GM18861 (cell line): ENCODE results near the gene ATP10A.

Experiments used
- ATAC-seq: cut with Tn5 transposase; IDR thresholded peaks from one replicate; pipeline ENCODE4 v1.9.1; 2021; ENCODE audit not compliant: unreplicated experiment

Gene ATP10A, protein sequence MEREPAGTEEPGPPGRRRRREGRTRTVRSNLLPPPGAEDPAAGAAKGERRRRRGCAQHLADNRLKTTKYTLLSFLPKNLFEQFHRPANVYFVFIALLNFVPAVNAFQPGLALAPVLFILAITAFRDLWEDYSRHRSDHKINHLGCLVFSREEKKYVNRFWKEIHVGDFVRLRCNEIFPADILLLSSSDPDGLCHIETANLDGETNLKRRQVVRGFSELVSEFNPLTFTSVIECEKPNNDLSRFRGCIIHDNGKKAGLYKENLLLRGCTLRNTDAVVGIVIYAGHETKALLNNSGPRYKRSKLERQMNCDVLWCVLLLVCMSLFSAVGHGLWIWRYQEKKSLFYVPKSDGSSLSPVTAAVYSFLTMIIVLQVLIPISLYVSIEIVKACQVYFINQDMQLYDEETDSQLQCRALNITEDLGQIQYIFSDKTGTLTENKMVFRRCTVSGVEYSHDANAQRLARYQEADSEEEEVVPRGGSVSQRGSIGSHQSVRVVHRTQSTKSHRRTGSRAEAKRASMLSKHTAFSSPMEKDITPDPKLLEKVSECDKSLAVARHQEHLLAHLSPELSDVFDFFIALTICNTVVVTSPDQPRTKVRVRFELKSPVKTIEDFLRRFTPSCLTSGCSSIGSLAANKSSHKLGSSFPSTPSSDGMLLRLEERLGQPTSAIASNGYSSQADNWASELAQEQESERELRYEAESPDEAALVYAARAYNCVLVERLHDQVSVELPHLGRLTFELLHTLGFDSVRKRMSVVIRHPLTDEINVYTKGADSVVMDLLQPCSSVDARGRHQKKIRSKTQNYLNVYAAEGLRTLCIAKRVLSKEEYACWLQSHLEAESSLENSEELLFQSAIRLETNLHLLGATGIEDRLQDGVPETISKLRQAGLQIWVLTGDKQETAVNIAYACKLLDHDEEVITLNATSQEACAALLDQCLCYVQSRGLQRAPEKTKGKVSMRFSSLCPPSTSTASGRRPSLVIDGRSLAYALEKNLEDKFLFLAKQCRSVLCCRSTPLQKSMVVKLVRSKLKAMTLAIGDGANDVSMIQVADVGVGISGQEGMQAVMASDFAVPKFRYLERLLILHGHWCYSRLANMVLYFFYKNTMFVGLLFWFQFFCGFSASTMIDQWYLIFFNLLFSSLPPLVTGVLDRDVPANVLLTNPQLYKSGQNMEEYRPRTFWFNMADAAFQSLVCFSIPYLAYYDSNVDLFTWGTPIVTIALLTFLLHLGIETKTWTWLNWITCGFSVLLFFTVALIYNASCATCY (N-terminal part only)

DNA sequence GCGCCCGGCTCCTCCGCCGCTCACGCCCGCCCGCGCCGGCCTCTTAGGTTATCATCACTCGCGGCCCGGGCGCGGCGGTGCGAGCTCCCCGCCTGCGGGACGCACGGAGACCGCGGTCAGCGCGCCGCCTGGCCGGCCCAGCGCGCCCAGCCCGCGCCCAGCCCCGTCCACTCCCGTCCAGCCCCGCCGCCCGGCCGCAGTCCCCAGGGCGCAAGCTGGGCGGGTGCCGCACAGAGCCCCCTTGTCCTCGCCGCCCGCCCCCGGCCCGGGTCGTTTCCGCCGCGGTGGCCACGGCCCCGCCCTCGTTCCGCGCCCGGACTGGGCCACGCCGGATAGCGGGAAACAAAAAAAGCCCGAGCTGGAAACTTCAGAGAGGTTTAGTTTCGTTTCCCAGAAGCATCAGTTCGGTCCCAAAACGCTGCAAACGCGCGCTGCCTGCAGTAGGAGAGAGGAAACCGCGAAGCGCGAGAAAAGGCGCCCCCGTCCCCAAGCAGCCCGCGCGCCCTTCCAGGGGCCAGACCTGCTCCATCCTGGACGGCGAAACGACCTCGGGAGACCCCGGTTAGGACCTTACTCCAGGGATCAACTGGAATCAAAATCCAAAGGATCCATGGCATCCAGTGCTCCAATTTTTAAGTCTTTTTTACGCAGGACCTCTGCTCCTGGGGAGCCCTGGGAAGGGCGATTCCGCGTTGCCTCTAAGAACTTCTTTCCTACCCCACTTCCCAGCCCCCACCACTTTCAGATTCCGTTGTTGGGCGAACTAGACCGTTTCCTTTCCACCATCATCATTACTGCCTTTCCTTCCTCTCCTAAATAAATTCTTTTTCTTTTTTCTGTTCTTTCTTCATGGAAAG, at the start of gene ATP10A:
ATP10A (minus strand) TSS at position 217 of the 857 bp plus-strand sequence. CDS start 231 bp downstream, outside the sequence.
- ATAC-seq, result no peak

DNA sequence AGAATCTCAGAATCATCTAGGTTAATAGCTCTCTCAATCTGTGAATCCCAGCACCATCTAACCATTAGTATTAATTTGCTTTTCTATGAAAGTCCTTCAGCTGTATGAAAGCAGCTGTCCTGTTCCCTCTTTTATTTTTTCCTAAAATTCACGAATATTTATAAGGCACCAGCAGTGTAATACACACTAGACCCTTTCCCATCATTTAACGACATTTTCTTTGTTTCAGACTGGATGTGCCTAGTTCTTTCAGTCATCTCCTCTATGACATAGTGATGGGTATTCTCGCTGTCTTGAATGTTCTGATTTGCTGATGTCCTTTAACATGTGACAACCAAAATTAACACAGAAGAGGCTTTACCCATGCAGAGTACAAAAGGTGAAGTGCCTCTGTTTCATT, 48.9 kb upstream of the ATP10A start:
- no peak for ATAC-seq

DNA sequence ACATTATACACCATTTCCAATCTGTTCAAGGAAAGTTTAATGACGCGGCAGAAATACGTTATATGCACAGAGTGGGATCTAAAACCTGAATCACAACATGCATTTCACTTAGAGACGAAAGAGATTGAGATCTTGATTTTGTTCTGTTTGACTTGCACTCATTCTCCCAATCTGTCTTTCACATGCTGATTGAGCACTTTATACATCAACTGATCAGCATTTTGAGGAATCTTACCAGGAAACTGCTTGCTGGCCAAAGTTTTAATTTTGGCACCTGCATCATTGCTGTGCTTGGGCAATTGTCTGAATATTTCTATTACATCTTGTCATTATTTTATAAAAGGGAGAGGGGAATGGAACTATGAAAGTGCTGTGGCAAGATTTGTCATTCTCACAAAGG, 47.7 kb upstream of the ATP10A start:
- ATAC-seq, result no peak

DNA sequence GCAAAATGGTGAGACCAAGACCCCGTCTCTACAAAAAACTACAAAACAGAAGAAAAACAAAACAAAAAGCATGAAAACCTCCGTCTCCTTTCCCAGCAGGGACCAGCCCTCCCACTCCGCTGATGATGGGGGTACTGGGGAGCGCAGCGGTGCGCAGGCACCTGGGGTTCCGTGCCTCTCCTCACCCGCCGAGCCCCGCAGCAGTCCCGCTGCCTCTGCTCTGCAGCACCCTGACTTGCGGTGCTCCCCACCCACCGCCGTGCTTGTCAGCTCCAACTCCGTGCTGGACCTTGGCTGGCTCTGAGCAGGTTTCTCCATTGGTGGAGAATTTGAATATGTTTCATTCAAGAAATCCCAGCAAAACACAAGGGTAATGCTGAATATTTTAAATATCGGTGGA, 46.7 kb upstream of the ATP10A start:
- no peak for ATAC-seq

DNA sequence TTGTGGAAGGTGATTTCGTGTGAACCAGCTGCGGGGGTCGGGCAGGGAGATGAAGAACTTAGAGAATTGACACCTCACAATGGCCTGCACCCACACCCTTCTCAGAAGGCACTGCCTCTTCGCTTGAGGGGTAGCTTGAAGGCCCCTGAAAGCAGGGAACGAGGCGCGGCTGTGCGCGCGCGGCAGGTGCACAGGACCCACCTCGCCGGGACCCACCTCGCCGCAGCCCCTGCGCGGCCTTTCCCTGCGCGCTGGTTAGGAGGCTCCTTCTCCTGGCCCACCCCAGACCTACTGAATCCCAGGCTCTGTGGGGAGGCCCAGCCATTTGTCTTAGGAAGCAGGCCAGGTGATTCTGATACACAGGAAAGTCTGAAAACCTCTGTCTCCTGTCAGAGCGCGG, 46.2 kb upstream of the ATP10A start:
- ATAC-seq, result no peak

DNA sequence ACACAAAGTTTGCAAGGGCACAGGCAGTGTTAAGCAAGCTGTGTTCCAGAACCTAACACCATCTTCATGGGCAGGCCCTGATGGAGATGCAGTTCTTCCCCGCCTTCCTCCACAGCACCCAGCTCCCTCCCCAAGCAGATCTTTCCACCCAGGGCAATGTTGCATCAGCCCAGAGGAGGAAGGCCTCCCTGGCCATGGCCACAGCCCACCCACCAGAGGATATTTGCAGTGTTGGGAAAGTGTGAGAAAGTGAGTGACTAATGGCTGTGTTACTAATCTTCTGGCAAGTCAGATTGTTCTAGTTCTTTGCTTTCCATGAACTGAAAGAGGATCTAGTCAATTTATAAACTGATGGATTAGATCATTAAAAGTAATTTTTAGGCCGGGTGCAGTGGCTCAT, 42.0 kb upstream of the ATP10A start:
- no peak for ATAC-seq

DNA sequence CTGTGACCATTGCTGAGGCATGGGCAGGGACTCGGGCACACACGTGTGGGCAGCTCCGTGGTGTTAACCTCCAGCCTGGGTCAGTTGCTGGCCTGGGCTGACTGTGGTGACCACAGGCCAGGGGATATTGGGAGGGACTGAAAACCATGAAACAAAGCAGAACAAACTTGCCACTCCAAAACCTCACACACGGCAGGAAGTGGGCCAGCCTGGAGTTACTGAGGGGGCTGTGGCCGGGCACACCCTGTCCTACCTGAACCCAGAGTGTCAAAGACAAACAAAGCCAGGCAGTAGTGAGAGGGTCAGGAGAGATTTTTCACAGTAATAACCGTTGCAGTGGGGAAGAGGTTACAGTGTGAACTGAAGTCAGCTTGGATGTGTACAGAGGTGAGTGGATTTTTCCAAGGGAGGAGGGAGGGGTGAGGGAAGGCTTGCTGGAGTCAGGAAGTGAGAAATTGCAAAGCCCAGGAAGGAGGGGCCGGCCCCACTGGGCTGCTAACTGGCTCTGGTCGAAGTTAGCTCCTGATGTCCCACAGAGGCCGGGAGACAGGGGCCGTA, 40.0 kb upstream of the ATP10A start:
- no peak for ATAC-seq

DNA sequence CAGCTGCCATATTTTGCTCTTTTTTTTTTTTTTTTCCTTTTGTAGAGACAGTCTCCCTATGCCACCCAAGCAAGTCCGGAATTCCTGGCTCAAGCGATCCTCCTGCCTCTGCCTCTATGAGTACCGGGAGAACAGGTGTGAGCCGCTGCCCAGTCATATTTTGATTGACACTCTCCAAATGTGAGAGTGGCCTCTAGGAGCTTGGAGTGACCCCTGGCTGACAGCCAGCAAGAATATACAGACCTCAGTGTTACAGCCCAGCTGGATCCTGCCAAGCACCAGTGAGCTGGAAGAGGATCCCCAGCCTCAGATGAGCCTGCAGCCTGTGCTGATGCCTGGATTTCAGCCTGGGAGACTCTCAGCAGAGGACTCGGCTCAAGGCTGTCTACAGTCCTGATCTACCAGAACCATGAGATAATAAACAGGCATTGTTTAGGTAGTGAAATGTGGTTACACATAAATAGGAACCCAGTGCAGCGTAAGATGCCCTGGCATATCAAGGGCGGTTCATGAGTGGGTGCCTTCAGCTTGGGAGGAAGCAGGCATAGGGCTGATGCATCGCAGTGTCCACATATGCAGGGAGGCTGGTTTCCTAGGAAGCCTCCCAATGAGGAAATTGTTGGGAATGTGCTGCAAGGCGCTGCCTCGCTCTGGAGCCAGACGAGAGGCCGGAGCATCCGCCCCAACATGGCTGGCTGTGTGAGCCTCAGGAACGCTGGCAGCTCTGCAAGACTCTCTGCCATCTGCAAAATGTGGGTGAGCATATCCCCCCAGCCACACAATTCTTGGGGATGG, 38.9 kb upstream of the ATP10A start:
- ATAC-seq, result no peak

DNA sequence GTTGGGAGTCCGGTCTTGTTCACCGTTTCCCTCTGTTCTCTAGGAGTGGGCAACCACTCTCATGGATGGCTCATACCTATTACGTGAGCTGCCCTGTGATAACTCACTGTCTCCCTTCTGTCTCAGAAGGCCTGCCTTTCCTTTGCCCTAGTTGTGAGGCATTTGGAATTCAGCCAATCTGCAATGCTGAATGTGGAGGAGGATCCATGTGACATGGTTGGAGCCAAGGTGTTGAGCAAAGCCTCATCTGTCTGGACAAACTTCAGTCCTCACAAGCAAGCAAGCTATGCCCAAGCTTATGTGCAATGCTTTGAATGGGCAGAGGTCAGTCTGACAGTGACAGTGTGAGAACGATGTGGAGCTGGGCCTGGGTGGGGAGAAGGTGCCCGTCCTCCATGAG, 37.8 kb upstream of the ATP10A start:
- ATAC-seq, result no peak

DNA sequence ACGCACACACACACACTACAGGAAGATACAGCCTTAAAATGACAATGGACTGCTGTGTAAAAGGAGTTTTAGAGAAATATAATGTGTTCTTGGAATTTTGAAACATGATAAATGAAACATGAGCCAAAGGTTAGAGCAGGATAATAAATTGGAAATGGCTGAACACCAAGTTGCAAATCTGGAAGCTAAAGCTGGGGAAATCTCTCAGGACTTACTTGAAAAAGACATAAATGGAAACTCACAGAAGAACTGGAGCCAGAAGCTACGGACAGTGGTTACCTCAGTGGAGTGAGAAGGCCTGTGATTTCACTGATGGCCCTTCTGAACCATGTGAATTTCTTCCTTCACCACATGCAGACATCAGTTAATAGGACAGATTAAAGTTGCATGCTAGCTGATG, 37.3 kb upstream of the ATP10A start:
- ATAC-seq, result no peak

DNA sequence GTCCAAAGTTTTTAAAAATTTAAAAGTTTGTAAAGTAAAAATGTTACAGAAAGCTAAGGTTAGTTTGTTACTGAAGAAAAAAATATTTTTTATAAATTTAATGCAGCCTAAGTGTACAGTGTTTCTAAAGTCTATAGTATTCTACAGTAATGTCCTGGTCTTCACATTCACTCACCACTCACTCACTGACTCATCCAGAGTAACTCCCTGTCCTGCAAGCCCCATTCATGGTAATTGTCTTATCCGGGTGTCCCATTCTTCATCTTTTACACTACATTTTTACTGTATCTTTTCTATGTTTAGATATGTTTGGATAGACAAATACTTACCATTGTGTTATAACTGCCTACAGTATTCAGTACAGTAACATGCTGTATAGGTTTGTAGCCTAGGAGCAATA, 36.7 kb upstream of the ATP10A start:
- ATAC-seq, result no peak

DNA sequence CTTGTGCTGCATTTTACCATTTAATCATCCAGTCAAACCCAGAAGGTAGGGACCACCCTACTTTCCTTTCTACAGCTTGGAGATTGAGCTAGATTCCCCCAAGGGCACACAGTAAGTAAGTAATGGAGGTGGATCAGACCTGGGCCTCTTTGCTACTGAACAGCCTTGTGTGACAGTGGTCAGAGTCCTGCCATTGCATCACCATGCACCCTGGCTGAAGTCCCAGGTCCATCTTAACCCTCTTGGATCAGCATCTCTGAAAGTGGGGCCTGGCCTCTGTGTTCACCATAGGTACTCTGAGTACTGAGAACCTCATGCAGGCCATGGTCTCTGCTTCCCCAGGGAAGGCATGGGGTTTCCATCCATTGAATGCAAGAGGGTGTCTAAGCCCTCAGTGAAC, 34.5 kb upstream of the ATP10A start:
- ATAC-seq, result no peak

DNA sequence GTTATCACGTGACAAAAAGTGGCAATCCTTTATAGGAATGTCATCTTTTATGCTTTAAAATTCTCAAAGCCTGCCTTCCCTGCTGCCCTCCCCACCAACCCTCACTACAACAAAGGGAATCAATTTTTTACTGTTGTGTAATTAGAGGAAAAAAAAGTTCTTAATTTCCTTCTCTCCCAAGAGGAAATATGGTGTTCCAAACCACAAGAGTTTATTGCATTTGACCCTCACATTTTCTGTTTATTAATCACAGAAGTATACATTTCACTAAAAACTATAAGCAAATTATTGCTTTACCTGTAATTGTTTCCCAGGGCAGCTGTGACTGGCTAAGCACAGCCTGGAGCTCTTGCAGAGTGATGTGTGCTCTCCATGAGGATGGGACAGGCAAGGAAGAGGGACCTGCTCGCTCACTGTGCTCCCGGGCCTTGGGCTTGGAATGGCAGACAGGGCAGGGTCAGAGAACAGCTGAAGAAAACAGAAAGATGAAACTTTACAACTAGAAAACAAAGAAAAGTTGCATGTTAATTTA, 31.3 kb upstream of the ATP10A start:
- ATAC-seq, result no peak

DNA sequence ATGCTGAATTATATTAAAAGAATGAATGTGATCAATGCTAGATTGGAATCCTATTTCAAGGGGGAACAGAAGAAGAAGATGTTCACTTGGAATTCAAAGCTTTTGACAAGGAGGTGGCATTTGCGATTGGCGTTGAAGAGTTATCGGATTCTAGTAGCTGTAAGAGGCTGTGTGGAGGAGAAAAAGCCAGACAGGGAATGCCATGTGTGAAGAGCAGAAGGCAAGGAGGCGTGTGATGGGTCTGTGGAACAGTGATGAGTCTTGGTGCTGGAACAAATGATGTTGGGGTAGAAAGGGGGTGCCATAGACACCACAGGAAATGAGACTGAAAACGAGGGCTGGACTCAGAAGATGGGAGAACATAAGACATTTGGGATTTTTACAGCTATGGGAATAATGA, 30.5 kb upstream of the ATP10A start:
- no peak for ATAC-seq

DNA sequence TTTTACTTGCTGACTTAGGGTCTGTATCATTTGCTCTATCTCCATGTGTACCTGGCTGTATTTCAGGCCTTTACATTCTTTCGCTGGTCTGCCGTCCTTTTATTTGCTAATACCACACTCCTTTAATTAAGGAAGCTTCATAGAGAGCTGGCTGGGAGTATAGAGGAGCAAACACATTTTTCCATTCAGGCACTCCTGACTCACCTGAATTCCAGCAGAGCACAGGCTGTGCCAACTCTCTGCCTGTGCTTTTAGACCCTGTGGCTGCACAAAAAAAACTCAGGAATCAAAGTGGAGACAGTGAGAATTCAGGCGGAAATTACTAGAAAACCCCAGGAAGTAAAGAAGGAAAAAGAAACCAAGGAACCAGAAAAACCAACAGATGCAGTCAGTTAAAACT, 29.0 kb upstream of the ATP10A start:
- no peak for ATAC-seq

DNA sequence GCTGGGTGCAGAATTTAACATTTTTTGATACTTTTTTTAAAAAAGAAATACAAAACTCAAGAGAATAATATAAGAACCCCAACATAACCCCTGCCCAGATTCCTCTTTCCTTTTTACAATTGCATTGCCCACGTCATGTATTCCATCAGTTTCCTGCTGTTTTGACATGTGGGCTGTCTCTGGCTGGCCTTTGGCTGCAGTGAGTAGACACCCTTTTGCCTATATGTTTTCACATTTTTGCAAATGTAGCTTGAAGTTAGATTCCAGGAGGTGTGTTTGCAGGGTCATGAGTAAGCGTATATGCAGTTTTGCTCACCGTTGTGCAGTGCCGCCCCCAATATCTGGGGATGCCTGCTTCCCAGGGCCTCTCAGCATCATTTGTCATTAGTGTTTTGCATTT, 28.0 kb upstream of the ATP10A start:
- no peak for ATAC-seq

DNA sequence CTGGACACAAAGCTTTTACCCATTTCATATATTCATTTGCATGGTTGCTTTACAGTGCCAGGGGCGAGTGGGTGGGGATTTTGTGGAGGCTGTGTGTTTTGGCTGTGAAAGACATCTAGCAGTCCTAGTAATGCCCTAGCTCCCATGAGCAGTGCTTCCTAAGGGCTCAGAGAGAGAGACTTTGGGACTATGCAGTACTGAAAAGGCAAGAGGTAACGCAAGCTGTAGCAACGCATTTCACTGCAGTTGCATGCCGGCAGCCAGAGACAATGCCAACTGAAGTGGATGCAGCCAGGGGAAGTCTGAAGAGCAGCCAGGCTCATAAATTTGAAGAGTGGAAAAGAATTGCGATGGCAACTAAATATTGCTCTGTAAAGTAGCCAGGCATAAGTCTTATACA, 27.4 kb upstream of the ATP10A start:
- ATAC-seq, result no peak

DNA sequence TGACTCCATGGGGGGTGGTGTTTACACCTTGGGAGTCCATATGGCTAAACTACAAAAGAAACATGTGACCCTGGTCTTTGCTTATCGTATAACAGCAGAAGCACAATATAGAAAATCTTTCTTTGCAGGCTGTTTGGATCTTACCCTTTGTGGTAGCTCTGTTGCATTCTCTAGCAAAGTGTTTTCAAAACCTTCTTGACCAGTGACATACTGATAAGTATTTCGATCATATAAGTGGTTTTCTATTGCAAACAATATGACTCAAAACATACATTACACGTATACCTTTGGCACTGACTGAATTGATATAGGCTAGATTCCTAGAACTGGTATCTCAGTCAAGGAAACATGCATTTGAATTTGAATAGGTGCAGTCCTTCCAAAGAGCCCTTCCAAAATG, 24.7 kb upstream of the ATP10A start:
- no peak for ATAC-seq

DNA sequence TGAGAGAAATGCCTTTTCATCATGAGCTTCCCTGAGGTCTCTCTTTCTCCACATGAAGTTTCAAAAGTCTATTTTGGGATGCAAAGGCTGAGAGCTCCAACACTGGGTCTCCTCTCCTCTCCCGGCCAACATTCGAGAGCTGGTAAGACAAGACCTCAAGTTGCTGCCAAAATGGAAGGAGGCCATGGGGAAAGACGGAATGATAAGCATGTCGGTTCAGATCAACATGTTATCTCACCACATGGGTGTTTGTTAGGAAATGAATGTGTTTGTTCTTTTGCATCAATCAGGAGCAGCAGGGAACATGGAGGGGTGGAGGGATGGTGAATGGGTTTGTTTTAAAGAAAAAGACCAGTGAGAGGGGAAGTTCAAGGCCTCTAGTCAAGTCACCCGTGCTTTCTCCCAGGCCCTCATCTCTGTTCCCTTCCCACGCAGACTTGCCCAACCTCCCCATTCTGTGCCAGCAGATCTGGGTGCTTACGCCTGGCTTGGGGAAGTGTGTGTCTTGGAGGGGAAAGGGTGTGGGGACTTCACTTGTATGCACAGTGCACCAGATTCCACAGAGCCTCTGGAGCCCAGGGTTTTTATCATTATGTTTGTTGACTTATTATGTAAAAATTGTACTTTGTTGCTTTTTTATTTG, 23.5 kb upstream of the ATP10A start:
- ATAC-seq, result no peak
